ENCODE results near the gene PTPRD. TPM values are rescaled to one million over a fixed set of nuclear protein-coding genes. Genes with fewer than 3 reads are reported as not detected.

PTPRD gene
- total RNA-seq, 4 donors from 2014 or later, result 19.6 to 78.9 (median 45.6) TPM

DNA sequence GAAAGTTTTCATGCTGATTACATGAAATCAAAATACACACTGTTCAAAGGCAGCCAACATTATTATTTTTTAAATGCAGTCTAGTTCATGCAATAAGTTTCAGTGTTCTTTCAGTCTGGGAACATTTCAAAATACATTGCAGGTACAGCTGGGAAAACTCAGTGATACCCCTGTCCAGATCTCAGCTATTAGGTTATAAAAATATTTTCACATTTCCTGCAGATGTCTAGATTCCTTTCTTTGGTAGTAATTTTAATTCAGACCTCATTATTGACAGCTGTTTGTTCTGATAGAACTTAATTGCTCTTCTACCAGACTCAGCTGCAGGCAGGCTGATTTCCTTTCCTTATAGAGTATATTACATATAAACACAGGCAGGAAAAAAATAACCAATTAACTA lies 2256.4 kb downstream of the PTPRD start:
- Histone ChIP-seq H3K4me3 (replicated peaks in 1 of 3) (no peak overlapping the region), H3K9me3 (no peaks in the 10 kb centered on the region), H3K36me3 (no peaks in the 10 kb centered on the region), H3K27ac (no peak overlapping the region), H3K27me3 (no peaks in the 10 kb centered on the region), H3K4me1 (no peaks in the 10 kb centered on the region)
- TF ChIP-seq CTCF (IDR thresholded peaks at IDR 0.05) (no peak), POLR2A (IDR thresholded peaks at IDR 0.05) (no peak)
- intact Hi-C loops (cut with DNase I), result no loop called here
- DNase-seq, result no peak

GRCh38 chr9:8351436-8351835 lies 2261.4 kb downstream of the PTPRD start:
- H3K4me3 ChIP-seq (replicated peaks in 1 of 3), result no peak overlapping the region
- no peak for DNase-seq
- TF ChIP-seq CTCF (IDR thresholded peaks at IDR 0.05), result no peak
- no peak for TF ChIP-seq POLR2A (IDR thresholded peaks at IDR 0.05)
- intact Hi-C loops (cut with DNase I), result no loop called here
- H3K27me3 ChIP-seq, result no peaks in the 10 kb centered on the region
- H3K36me3 ChIP-seq, result no peaks in the 10 kb centered on the region
- H3K9me3 ChIP-seq, result no peaks in the 10 kb centered on the region
- no peaks in the 10 kb centered on the region for H3K4me1 ChIP-seq
- no peak overlapping the region for H3K27ac ChIP-seq

DNA sequence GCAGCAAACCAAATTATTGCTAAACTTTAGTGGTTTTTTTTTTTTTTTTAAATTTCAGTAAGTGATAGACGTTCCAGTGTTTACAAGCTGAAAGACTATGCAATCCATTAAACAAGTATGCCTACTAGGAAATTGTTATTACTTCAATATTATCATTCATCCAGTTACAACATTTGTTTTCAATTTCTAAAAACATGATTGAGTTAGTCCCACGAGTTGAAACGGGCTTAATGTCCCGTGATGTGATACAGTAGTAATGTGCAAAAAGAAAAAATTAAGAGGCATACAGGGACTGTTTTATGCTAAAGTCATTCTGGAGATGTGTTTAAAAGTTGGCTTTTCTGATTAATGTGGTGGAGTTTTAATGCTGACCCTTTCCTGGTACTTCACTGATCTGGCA lies 2262.9 kb downstream of the PTPRD start:
- no peak for DNase-seq
- Histone ChIP-seq H3K27ac (no peak overlapping the region), H3K27me3 (no peaks in the 10 kb centered on the region), H3K36me3 (no peaks in the 10 kb centered on the region), H3K4me3 (replicated peaks in 1 of 3) (no peak overlapping the region), H3K4me1 (no peaks in the 10 kb centered on the region), H3K9me3 (no peaks in the 10 kb centered on the region)
- TF ChIP-seq CTCF (IDR thresholded peaks at IDR 0.05) (no peak), POLR2A (IDR thresholded peaks at IDR 0.05) (no peak)
- intact Hi-C loops (cut with DNase I), result no loop called here
- 73 to 75% methylated on average over 4 of the region's 4 CpGs for WGBS, 2 donors

- Histone ChIP-seq H3K9me3 (no peaks in the 10 kb centered on the region), H3K27ac (no peak overlapping the region), H3K36me3 (no peaks in the 10 kb centered on the region), H3K4me1 (no peaks in the 10 kb centered on the region), H3K4me3 (replicated peaks in 1 of 3) (no peak overlapping the region), H3K27me3 (no peaks in the 10 kb centered on the region)
- TF ChIP-seq POLR2A (IDR thresholded peaks at IDR 0.05), result no peak
- no peak for TF ChIP-seq CTCF (IDR thresholded peaks at IDR 0.05)
- intact Hi-C loops (cut with DNase I), result no loop called here
- DNase-seq, result no peak
- 43 to 60% methylated on average over 2 of the region's 2 CpGs for WGBS, 2 donors
These were observed 2263.4 kb downstream of the PTPRD start for GRCh38 chr9:8349376-8349775.

DNA sequence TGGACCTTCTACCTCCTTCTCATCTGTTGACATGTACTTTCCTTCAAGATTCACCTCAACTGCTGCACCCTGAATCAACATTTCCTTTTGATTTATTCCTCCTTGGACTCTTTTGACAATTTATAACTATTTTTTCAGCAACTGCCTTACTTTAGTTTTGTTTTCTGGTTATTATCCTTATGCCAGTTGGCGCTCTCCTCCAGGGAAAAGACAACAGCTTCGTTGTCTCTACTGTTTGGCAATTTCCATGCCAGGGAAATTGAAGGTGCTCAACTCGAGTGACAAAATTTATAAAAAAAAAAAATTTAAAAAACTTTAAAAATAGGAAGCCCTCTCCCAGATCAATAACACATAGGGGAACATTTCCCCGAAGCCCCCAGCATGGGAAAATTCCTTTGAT lies 2264.0 kb downstream of the PTPRD start:
- WGBS, 2 donors, result 71% methylated on average over 4 of the region's 4 CpGs
- intact Hi-C loops (cut with DNase I), result no loop called here
- H3K27me3 ChIP-seq, result no peaks in the 10 kb centered on the region
- H3K4me1 ChIP-seq, result no peaks in the 10 kb centered on the region
- DNase-seq, result no peak
- no peak overlapping the region for H3K4me3 ChIP-seq (replicated peaks in 1 of 3)
- H3K27ac ChIP-seq, result no peak overlapping the region
- TF ChIP-seq POLR2A (IDR thresholded peaks at IDR 0.05) (no peak), CTCF (IDR thresholded peaks at IDR 0.05) (no peak)
- no peaks in the 10 kb centered on the region for H3K36me3 ChIP-seq
- H3K9me3 ChIP-seq, result no peaks in the 10 kb centered on the region

Data from thyroid gland (tissue), 4 donors.